Liver (tissue), 9 donors: Measurements from ENCODE around the gene TERB2. TPM values are rescaled to one million over a fixed set of nuclear protein-coding genes. Genes with fewer than 3 reads are reported as not detected.
"Not testable (repeated sequence)": the region's sequence is repeated elsewhere in the genome, so short reads cannot be mapped to it uniquely, and the experiment has no call there.

Source experiments
- DNase-seq: peaks from one replicate; pipeline ENCODE4 v3.0.0-alpha.2; 2017; ENCODE audit warnings: low spot score
- H3K27ac ChIP-seq, 2 donors: one replicate each; pipeline ENCODE4 v1.7.0; 2013; ENCODE audit warnings: inconsistent platforms in 2 of 2, low read length in 2 of 2, control low read depth in 1 of 2, low read depth in 1 of 2, mild to moderate bottlenecking in 1 of 2
- H3K27me3 ChIP-seq, 4 donors: one replicate each; pipeline versions ENCODE4 v1.6.1 to v1.7.0; 2013; ENCODE audit warnings: low read length in 3 of 4, inconsistent platforms in 1 of 4, mild to moderate bottlenecking in 1 of 4, moderate library complexity in 1 of 4; ENCODE audit not compliant: control insufficient read depth in 4 of 4, insufficient read depth in 4 of 4
- H3K36me3 ChIP-seq, 4 donors: one replicate each; pipeline versions ENCODE4 v1.6.1 to v1.7.0; 2013; ENCODE audit warnings: low read length in 3 of 4, mild to moderate bottlenecking in 3 of 4, low read depth in 1 of 4, moderate library complexity in 1 of 4; ENCODE audit not compliant: control insufficient read depth in 4 of 4, insufficient read depth in 3 of 4
- H3K4me1 ChIP-seq, 4 donors: one replicate each; pipeline versions ENCODE4 v1.6.1 to v1.7.0; 2013; ENCODE audit warnings: low read length in 3 of 4, mild to moderate bottlenecking in 3 of 4, moderate library complexity in 1 of 4; ENCODE audit not compliant: control insufficient read depth in 4 of 4, insufficient read depth in 4 of 4
- H3K4me3 ChIP-seq, 3 donors: one replicate each; pipeline versions ENCODE4 v1.6.1 to v1.7.0; 2013; ENCODE audit warnings: low read length in 3 of 3, control low read depth in 1 of 3, low read depth in 1 of 3, mild to moderate bottlenecking in 1 of 3
- H3K9ac ChIP-seq, 2 donors: one replicate each; pipeline ENCODE4 v1.7.0; 2013; ENCODE audit warnings: low read length in 2 of 2, mild to moderate bottlenecking in 2 of 2, moderate library complexity in 2 of 2, control low read depth in 1 of 2, low read depth in 1 of 2
- H3K9me3 ChIP-seq, 4 donors: one replicate each; pipeline versions ENCODE4 v1.6.1 to v1.7.0; 2013; ENCODE audit warnings: low read length in 3 of 4; ENCODE audit not compliant: control insufficient read depth in 4 of 4
- EGR1 ChIP-seq, 2 donors: IDR thresholded peaks; 2 replicates each; pipeline ENCODE4 v1.6.1; 2016 to 2018; ENCODE audit warnings: antibody characterized with exemption in 2 of 2, low read depth in 2 of 2
- FOXA1 ChIP-seq: IDR thresholded peaks from 2 replicates; pipeline ENCODE4 v1.6.1; 2016; ENCODE audit warnings: antibody characterized with exemption
- HNF4A ChIP-seq, 2 donors: conservative IDR thresholded peaks; 2 replicates each; pipeline ENCODE4 v1.6.1; 2016; ENCODE audit warnings: antibody characterized with exemption in 2 of 2, mild to moderate bottlenecking in 2 of 2
- HNF4G ChIP-seq: IDR thresholded peaks from 2 replicates; pipeline ENCODE4 v1.6.1; 2016; ENCODE audit warnings: antibody characterized with exemption
- JUND ChIP-seq, 2 donors: IDR thresholded peaks; 2 replicates each; pipeline ENCODE4 v1.6.1; 2016; ENCODE audit warnings: antibody characterized with exemption in 2 of 2
- NR2F2 ChIP-seq: IDR thresholded peaks from 2 replicates; pipeline ENCODE4 v1.6.1; 2016; ENCODE audit warnings: antibody characterized with exemption
- RAD21 ChIP-seq, 2 donors: IDR thresholded peaks; 2 replicates each; pipeline ENCODE4 v1.6.1; 2016; ENCODE audit warnings: antibody characterized with exemption in 2 of 2, mild to moderate bottlenecking in 2 of 2
- RXRA ChIP-seq, 2 donors: IDR thresholded peaks; 2 replicates each; pipeline ENCODE4 v1.6.1; 2017 to 2018; ENCODE audit warnings: antibody characterized with exemption in 2 of 2, mild to moderate bottlenecking in 1 of 2
- SP1 ChIP-seq: IDR thresholded peaks from 2 replicates; pipeline ENCODE4 v1.6.1; 2018; ENCODE audit warnings: antibody characterized with exemption, mild to moderate bottlenecking
- YY1 ChIP-seq: IDR thresholded peaks from 2 replicates; pipeline ENCODE4 v1.6.1; 2016; ENCODE audit warnings: antibody characterized with exemption, mild to moderate bottlenecking
- ZBTB33 ChIP-seq: IDR thresholded peaks from 2 replicates; pipeline ENCODE4 v1.6.1; 2016; ENCODE audit warnings: antibody characterized with exemption
- WGBS: extraction: QIAGEN DNeasy Blood & Tissue Kit; methylation state at CpG from one replicate; pipeline ENCODE4 v1.1.7; 2013; 5-methylcytosine and 5-hydroxymethylcytosine counted together
- polyA plus RNA-seq, 2 donors: library from polyadenylated mRNA; stranded (reverse) in 1 of 2; unstranded in 1 of 2; fragments of 200-250 nt in 1 of 2; fragments of >200 nt in 1 of 2; fragmentation: Nextera tagmentation in 1 of 2; extraction: Ambion mirVana in 1 of 2; gene quantifications; one replicate each; pipeline versions ENCODE4 v1.2.1 to v1.2.3, GENCODE V29; 2013 to 2015
- total RNA-seq, 2 donors: library from RNA; depleted of rRNA; stranded (reverse); fragments of >200 nt; gene quantifications; one replicate each; pipeline ENCODE4 v1.2.3, GENCODE V29; 2014
- TF ChIP-seq, protein P1 (sequence below): IDR thresholded peaks from 2 replicates; pipeline ENCODE4 v1.6.1; 2016; ENCODE audit warnings: antibody characterized with exemption, mild to moderate bottlenecking
- TF ChIP-seq, protein P2 (sequence below): IDR thresholded peaks from 2 replicates; pipeline ENCODE4 v1.6.1; 2016; ENCODE audit warnings: antibody characterized with exemption
- TF ChIP-seq, protein P3 (sequence below): IDR thresholded peaks from 2 replicates; pipeline ENCODE4 v1.6.1; 2016; ENCODE audit warnings: antibody characterized with exemption
- donor health status: healthy.
- donor health status: healthy.
- donor health status: healthy.
- donor health status: healthy.
- donor health status: healthy.

The TERB2 gene
- total and polyA plus RNA-seq, 4 donors, result 0.08 TPM; not detected in 3

DNA sequence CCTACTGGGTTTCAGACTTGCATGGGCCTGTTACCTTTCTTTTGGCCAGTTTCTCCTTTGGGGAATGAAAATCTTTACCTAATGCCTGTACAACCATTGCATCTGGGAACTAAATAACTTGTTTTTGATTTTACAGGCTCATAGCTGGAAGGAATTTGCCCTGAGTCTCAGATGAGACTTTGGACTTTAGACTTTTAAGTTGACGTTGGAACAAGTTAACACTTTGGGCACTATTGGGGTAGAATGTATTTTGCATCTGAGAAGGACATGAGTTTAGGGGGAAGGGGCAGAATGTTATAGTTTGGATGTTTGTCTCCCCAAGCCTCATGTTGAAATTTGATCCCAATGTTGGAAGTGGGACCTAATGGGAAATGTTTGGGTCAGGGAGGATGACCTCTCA, 44.7 kb downstream of the TERB2 start:
- TF ChIP-seq HNF4G (peak; percentile 79), RXRA (IDR thresholded peaks at IDR 0.05) (peak; percentile 29 to 30), HNF4A (conservative IDR thresholded peaks at IDR 0.05) (peak; percentile 89 to 91), SP1 (peak; percentile 71)
- TF ChIP-seq, protein P1, sequence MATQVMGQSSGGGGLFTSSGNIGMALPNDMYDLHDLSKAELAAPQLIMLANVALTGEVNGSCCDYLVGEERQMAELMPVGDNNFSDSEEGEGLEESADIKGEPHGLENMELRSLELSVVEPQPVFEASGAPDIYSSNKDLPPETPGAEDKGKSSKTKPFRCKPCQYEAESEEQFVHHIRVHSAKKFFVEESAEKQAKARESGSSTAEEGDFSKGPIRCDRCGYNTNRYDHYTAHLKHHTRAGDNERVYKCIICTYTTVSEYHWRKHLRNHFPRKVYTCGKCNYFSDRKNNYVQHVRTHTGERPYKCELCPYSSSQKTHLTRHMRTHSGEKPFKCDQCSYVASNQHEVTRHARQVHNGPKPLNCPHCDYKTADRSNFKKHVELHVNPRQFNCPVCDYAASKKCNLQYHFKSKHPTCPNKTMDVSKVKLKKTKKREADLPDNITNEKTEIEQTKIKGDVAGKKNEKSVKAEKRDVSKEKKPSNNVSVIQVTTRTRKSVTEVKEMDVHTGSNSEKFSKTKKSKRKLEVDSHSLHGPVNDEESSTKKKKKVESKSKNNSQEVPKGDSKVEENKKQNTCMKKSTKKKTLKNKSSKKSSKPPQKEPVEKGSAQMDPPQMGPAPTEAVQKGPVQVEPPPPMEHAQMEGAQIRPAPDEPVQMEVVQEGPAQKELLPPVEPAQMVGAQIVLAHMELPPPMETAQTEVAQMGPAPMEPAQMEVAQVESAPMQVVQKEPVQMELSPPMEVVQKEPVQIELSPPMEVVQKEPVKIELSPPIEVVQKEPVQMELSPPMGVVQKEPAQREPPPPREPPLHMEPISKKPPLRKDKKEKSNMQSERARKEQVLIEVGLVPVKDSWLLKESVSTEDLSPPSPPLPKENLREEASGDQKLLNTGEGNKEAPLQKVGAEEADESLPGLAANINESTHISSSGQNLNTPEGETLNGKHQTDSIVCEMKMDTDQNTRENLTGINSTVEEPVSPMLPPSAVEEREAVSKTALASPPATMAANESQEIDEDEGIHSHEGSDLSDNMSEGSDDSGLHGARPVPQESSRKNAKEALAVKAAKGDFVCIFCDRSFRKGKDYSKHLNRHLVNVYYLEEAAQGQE, result peak; percentile 15
- not testable (repeated sequence) for DNase-seq, H3K27ac ChIP-seq, H3K9me3 ChIP-seq, H3K36me3 ChIP-seq, H3K4me3 ChIP-seq, H3K9ac ChIP-seq, H3K27me3 ChIP-seq
- 27% methylated on average over 1 of the region's 1 CpG for WGBS
- peaks cover 1 to 22% (median 14%) of the 10 kb centered on the region in 4 donors for H3K4me1 ChIP-seq

DNA sequence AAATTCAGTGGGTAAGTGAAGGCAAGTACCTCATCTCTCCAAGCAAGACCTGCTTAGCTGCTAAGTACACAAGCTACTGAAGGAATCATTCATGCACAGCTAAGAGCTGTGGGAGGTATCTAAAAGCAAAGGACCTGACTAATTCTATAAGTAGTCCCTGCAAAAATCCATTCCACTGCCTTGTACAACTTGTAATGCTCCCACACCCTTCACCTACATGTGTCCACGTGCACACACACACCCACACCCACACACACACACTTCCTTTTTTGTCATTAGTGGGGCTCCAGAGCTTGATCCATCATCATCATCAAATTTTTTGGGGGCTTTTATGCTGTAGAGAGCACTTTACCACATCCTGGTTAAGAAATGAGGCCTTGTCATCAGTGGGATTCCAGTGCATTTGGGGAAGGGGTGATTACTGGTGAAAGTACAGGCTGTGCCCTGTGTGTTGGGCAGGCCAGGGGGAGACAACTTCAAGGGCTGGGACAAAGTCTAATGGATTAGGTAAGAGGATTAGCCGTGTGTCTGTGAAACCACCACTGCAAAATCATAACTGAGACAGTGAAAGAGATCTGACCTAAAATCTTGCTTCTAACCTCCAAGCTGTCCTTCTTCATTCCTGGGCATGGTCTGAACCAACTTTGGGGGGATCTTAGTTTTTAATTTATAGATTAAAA, 47.4 kb downstream of the TERB2 start:
- not testable (repeated sequence) for H3K36me3 ChIP-seq, H3K27me3 ChIP-seq, H3K4me3 ChIP-seq, DNase-seq, H3K9me3 ChIP-seq, H3K9ac ChIP-seq
- peak; percentile 87 for TF ChIP-seq SP1
- TF ChIP-seq HNF4G, result peak; percentile 64
- TF ChIP-seq HNF4A (conservative IDR thresholded peaks at IDR 0.05), result peak; percentile 89
- peak; percentile 54 to 63 for TF ChIP-seq RXRA (IDR thresholded peaks at IDR 0.05)
- TF ChIP-seq RAD21 (IDR thresholded peaks at IDR 0.05), result peak in 1 of 2 donors; percentile 21
- WGBS, result 29% methylated on average over 2 of the region's 2 CpGs
- Histone ChIP-seq H3K27ac (peak overlapping the region in 1 of 2 donors; percentile 43), H3K4me1 (peaks cover 2 to 25% (median 17%) of the 10 kb centered on the region in 4 donors)

DNA sequence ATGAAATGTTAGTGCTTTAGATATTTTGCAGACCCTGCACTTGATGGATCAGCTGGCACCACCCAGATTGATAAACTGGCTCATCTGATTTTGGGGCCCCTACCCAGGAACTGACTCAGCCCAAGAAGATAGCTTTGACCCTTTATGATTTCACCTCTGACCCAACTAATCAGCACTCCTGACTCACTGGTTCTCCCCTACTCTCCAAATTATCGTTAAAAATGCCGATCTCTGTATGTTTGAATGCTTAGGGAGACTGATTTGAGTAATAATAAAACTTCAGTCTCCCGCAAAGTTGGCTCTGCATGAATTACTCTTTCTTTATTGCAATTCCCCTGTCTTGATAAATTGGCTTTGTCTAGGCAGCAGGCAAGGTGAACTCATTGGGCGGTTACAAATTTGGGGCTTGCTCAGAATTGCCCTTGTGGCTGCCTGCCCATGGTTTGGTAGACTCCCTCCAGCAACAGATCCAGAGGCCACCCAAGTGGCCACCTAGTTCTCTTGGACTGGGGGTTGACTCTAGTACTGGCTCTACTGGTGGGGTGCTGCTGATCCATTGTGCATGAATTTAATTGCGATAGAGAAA, 48.2 kb downstream of the TERB2 start:
- 90% methylated on average over 5 of the region's 5 CpGs for WGBS
- H3K9me3 ChIP-seq, H3K27me3 ChIP-seq, H3K9ac ChIP-seq, H3K4me3 ChIP-seq, DNase-seq, H3K36me3 ChIP-seq: not testable (repeated sequence)
- Histone ChIP-seq H3K4me1 (peaks cover 2 to 25% (median 17%) of the 10 kb centered on the region in 4 donors), H3K27ac (peak overlapping the region in 1 of 2 donors; percentile 43)

- H3K4me1 ChIP-seq, result peaks cover 2 to 16% (median 2%) of the 10 kb centered on the region in 4 donors
- TF ChIP-seq NR2F2 (no peak), HNF4A (conservative IDR thresholded peaks at IDR 0.05) (no peak), YY1 (no peak), ZBTB33 (no peak), JUND (IDR thresholded peaks at IDR 0.05) (no peak), EGR1 (IDR thresholded peaks at IDR 0.05; ENCODE audit: low read depth in 2 of 2) (no peak), RXRA (IDR thresholded peaks at IDR 0.05) (no peak), SP1 (no peak), HNF4G (no peak), FOXA1 (no peak)
- TF ChIP-seq, protein P2, sequence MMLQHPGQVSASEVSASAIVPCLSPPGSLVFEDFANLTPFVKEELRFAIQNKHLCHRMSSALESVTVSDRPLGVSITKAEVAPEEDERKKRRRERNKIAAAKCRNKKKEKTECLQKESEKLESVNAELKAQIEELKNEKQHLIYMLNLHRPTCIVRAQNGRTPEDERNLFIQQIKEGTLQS, result no peak
- TF ChIP-seq, protein P3, sequence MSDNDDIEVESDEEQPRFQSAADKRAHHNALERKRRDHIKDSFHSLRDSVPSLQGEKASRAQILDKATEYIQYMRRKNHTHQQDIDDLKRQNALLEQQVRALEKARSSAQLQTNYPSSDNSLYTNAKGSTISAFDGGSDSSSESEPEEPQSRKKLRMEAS, result no peak
- no peak for DNase-seq
- no peaks in the 10 kb centered on the region for H3K36me3 ChIP-seq
- no peak overlapping the region for H3K27ac ChIP-seq
- no peaks in the 10 kb centered on the region for H3K27me3 ChIP-seq
- WGBS, result 88% methylated on average over 2 of the region's 2 CpGs
- H3K4me3 ChIP-seq, result no peak overlapping the region
- no peak overlapping the region for H3K9ac ChIP-seq
- H3K9me3 ChIP-seq, result no peaks in the 10 kb centered on the region
Measured at GRCh38 chr15:45009046-45009445, 52.6 kb downstream of the TERB2 start.
